Vagina (tissue), 1 donor: Measurements from ENCODE around the gene TCEAL3. TPM values are rescaled to one million over a fixed set of nuclear protein-coding genes. Genes with fewer than 3 reads are reported as not detected.

ENCODE experiments used
- total RNA-seq: library from RNA; depleted of rRNA; stranded (reverse); fragments of >200 nt; gene quantifications from one replicate; pipeline ENCODE4 v1.2.3, GENCODE V29; 2016

Gene TCEAL3
- total RNA-seq, 1 donor from 2014 or later = 32.7 TPM

Other genes with a start within 250 kb of the TCEAL3 start
- gene BEX3, start 231.4 kb upstream of the TCEAL3 start, total RNA-seq = 77.8 TPM
- 0.98 TPM for gene RAB40A, start 88.5 kb upstream of the TCEAL3 start, total RNA-seq
- gene TCEAL4, start 22.4 kb upstream of the TCEAL3 start, total RNA-seq = 140 TPM
- 93.1 TPM for gene TCEAL1, start 21.0 kb downstream of the TCEAL3 start, total RNA-seq
- 170 TPM for gene MORF4L2, start 78.7 kb downstream of the TCEAL3 start, total RNA-seq
- gene TMEM31, start 102.9 kb downstream of the TCEAL3 start, total RNA-seq = not detected
- gene PLP1, start 168.9 kb downstream of the TCEAL3 start, total RNA-seq = 8.8 TPM
- 0.98 TPM for gene RAB9B, start 224.3 kb downstream of the TCEAL3 start, total RNA-seq